Measurements from ENCODE around the gene NKX1-1. TPM values are rescaled to one million over a fixed set of nuclear protein-coding genes. Genes with fewer than 3 reads are reported as not detected.
"Not testable (repeated sequence)": the region's sequence is repeated elsewhere in the genome, so short reads cannot be mapped to it uniquely, and the experiment has no call there.

The NKX1-1 gene
- total RNA-seq = not detected in 2 replicates

GRCh38 chr4:1406394-1406980, at the start of gene NKX1-1:
TSS of gene NKX1-1 (minus strand) at chr4:1406442. CDS start at chr4:1406442, 0 bp downstream.
- DNase-seq (ENCODE audit: low read depth) = no peak

- DNase-seq (ENCODE audit: low read depth) = no peak
These were observed 47.5 kb upstream of the NKX1-1 start for GRCh38 chr4:1453731-1454130.

- DNase-seq (ENCODE audit: low read depth) = no peak
These were observed 46.3 kb upstream of the NKX1-1 start for GRCh38 chr4:1452431-1453051.

- no peak for DNase-seq (ENCODE audit: low read depth)
These were observed 45.5 kb upstream of the NKX1-1 start for GRCh38 chr4:1451752-1452122.

- DNase-seq (ENCODE audit: low read depth) = no peak
These were observed 45.0 kb upstream of the NKX1-1 start for GRCh38 chr4:1451106-1451751.

- DNase-seq (ENCODE audit: low read depth) = no peak
These were observed 43.8 kb upstream of the NKX1-1 start for GRCh38 chr4:1449833-1450741.

- DNase-seq (ENCODE audit: low read depth) = no peak
These were observed 43.2 kb upstream of the NKX1-1 start for GRCh38 chr4:1449475-1449832.

GRCh38 chr4:1448589-1449420, 42.6 kb upstream of the NKX1-1 start:
- DNase-seq (ENCODE audit: low read depth) = no peak

GRCh38 chr4:1447676-1448588, 41.7 kb upstream of the NKX1-1 start:
- DNase-seq (ENCODE audit: low read depth) = no peak

GRCh38 chr4:1446502-1447386, 40.5 kb upstream of the NKX1-1 start:
- no peak for DNase-seq (ENCODE audit: low read depth)

GRCh38 chr4:1445716-1446445, 39.6 kb upstream of the NKX1-1 start:
- DNase-seq (ENCODE audit: low read depth) = no peak

- not testable (repeated sequence) for DNase-seq (ENCODE audit: low read depth)
These were observed 37.5 kb upstream of the NKX1-1 start for GRCh38 chr4:1443688-1444172.

GRCh38 chr4:1427010-1427409, 20.8 kb upstream of the NKX1-1 start:
- DNase-seq (ENCODE audit: low read depth) = no peak

GRCh38 chr4:1421657-1422056, 15.4 kb upstream of the NKX1-1 start:
- no peak for DNase-seq (ENCODE audit: low read depth)

- DNase-seq (ENCODE audit: low read depth) = no peak
These were observed 13.5 kb upstream of the NKX1-1 start for GRCh38 chr4:1419708-1420107.

GRCh38 chr4:1418494-1419285, 12.4 kb upstream of the NKX1-1 start:
- no peak for DNase-seq (ENCODE audit: low read depth)

- DNase-seq (ENCODE audit: low read depth) = no peak
These were observed 11.5 kb upstream of the NKX1-1 start for GRCh38 chr4:1417522-1418390.

All from renal cortical epithelial cell (primary cell).